Hepatocyte (in vitro differentiated cells): Measurements from ENCODE around the gene AP1G1. TPM values are rescaled to one million over a fixed set of nuclear protein-coding genes. Genes with fewer than 3 reads are reported as not detected.
"Not testable (repeated sequence)": the region's sequence is repeated elsewhere in the genome, so short reads cannot be mapped to it uniquely, and the experiment has no call there.

Source experiments
- DNase-seq: peaks from one replicate; pipeline ENCODE4 v3.0.0-alpha.2; 2016; ENCODE audit warnings: low spot score
- H2AFZ ChIP-seq: fragments of 200-600 bp; sonication (generic); 2 replicates; pipeline ENCODE4 v1.6.0; 2016; ENCODE audit warnings: antibody characterized with exemption, mild to moderate bottlenecking
- H3K27ac ChIP-seq: fragments of 200-600 bp; sonication (generic); 2 replicates; pipeline ENCODE4 v1.5.1; 2016; ENCODE audit warnings: mild to moderate bottlenecking
- H3K27me3 ChIP-seq: fragments of 200-600 bp; sonication (generic); 2 replicates; pipeline ENCODE4 v1.6.1; 2016
- H3K36me3 ChIP-seq: fragments of 200-600 bp; sonication (generic); replicated peaks from 2 replicates; pipeline ENCODE4 v1.5.1; 2016; ENCODE audit warnings: low read depth; ENCODE audit not compliant: insufficient read depth
- H3K4me1 ChIP-seq: fragments of 200-600 bp; sonication (generic); 2 replicates; pipeline ENCODE4 v1.5.1; 2016; ENCODE audit warnings: mild to moderate bottlenecking, moderate library complexity; ENCODE audit not compliant: insufficient read depth
- H3K4me2 ChIP-seq: fragments of 200-600 bp; sonication (generic); 2 replicates; pipeline ENCODE4 v1.6.0; 2016
- H3K4me3 ChIP-seq: fragments of 200-600 bp; sonication (generic); 2 replicates; pipeline ENCODE4 v1.5.1; 2016; ENCODE audit warnings: mild to moderate bottlenecking
- H3K79me2 ChIP-seq: fragments of 200-600 bp; sonication (generic); 2 replicates; pipeline ENCODE4 v1.6.0; 2017; ENCODE audit warnings: mild to moderate bottlenecking
- H3K9me2 ChIP-seq: fragments of 200-600 bp; sonication (generic); replicated peaks from 2 replicates; pipeline ENCODE4 v1.6.0; 2017; ENCODE audit warnings: mild to moderate bottlenecking; ENCODE audit not compliant: insufficient read depth
- H3K9me3 ChIP-seq: fragments of 200-600 bp; sonication (generic); 2 replicates; pipeline ENCODE4 v1.5.1; 2016; ENCODE audit warnings: low read depth, mild to moderate bottlenecking
- H4K20me1 ChIP-seq: fragments of 200-600 bp; sonication (generic); 2 replicates; pipeline ENCODE4 v1.6.0; 2016; ENCODE audit warnings: mild to moderate bottlenecking; ENCODE audit not compliant: insufficient read depth, poor library complexity, severe bottlenecking
- CTCF ChIP-seq: fragments of 200-600 bp; sonication (generic); IDR thresholded peaks from 2 replicates; pipeline ENCODE4 v1.5.1; 2016; ENCODE audit warnings: antibody characterized with exemption, mild to moderate bottlenecking; ENCODE audit not compliant: poor library complexity
- EZH2 ChIP-seq: fragments of 200-600 bp; sonication (generic); IDR thresholded peaks from 2 replicates; pipeline ENCODE4 v1.6.1; 2016; ENCODE audit warnings: antibody characterized with exemption, mild to moderate bottlenecking, borderline replicate concordance
- EZH2phosphoT487 ChIP-seq: fragments of 200-600 bp; sonication (generic); IDR thresholded peaks from one replicate; pipeline ENCODE4 v1.6.1; 2018; ENCODE audit warnings: antibody characterized with exemption, mild to moderate bottlenecking, low read depth, moderate library complexity; ENCODE audit not compliant: unreplicated experiment, severe bottlenecking
- WGBS: methylation state at CpG from one replicate; pipeline ENCODE4 v1.1.6; 2016; ENCODE audit warnings: low lambda C conversion rate; ENCODE audit errors: missing lambda C conversion rate; 5-methylcytosine and 5-hydroxymethylcytosine counted together
- polyA plus RNA-seq: library from polyadenylated mRNA; unstranded; fragments of >200 nt; fragmentation: Nextera tagmentation; extraction: Ambion mirVana; gene quantifications from 2 replicates; pipeline ENCODE4 v1.2.1, GENCODE V29; 2016
- total RNA-seq: library from RNA; depleted of rRNA; stranded (reverse); fragments of >200 nt; gene quantifications from 2 replicates; pipeline ENCODE4 v1.2.3, GENCODE V29; 2014

Gene AP1G1
- total and polyA plus RNA-seq, 2 experiments from 2014 or later, result 28.3 to 96.2 TPM

- Histone ChIP-seq H4K20me1 (peaks cover 14% of the 10 kb centered on the region), H2AFZ (no peak overlapping the region), H3K4me2 (no peak overlapping the region), H3K27me3 (no peaks in the 10 kb centered on the region), H3K4me3 (no peak overlapping the region), H3K27ac (no peak overlapping the region), H3K9me3 (no peaks in the 10 kb centered on the region), H3K79me2 (peaks cover 25% of the 10 kb centered on the region), H3K4me1 (peaks cover 12% of the 10 kb centered on the region), H3K36me3 (no peaks in the 10 kb centered on the region), H3K9me2 (no peaks in the 10 kb centered on the region)
- 89% methylated on average over 5 of the region's 5 CpGs for WGBS
- no peak for DNase-seq
- TF ChIP-seq CTCF (no peak), EZH2 (no peak), EZH2phosphoT487 (no peak)
Measured at GRCh38 chr16:71811261-71811803, 2.7 kb upstream of the AP1G1 start.

- DNase-seq, result not testable (repeated sequence)
- peaks cover 25% of the 10 kb centered on the region for H4K20me1 ChIP-seq
Measured at GRCh38 chr16:71810155-71810530, 1.5 kb upstream of the AP1G1 start.

GRCh38 chr16:71807905-71808592, 585 bp downstream of the AP1G1 start:
- H3K9me3 ChIP-seq, result no peaks in the 10 kb centered on the region
- no peaks in the 10 kb centered on the region for H3K36me3 ChIP-seq
- H3K27me3 ChIP-seq, result no peaks in the 10 kb centered on the region
- peak; percentile 54 for DNase-seq
- H4K20me1 ChIP-seq, result peaks cover 46% of the 10 kb centered on the region
- peak overlapping the region; percentile 97 for H3K27ac ChIP-seq
- H3K4me1 ChIP-seq, result peaks cover 19% of the 10 kb centered on the region
- H2AFZ ChIP-seq, result peak overlapping the region; percentile 45
- WGBS, result under 1% methylated on average over 43 of the region's 44 CpGs
- H3K4me3 ChIP-seq, result peak overlapping the region; percentile 56
- TF ChIP-seq EZH2phosphoT487, result no peak
- H3K4me2 ChIP-seq, result peak overlapping the region; percentile 83
- H3K79me2 ChIP-seq, result peaks cover 58% of the 10 kb centered on the region
- no peaks in the 10 kb centered on the region for H3K9me2 ChIP-seq

More at GRCh38 chr16:71810155-71810530, 1.5 kb upstream of the AP1G1 start:
- Histone ChIP-seq H3K79me2 (peaks cover 37% of the 10 kb centered on the region), H3K4me1 (peaks cover 19% of the 10 kb centered on the region), H3K27ac (peak overlapping the region; percentile 92), H3K4me2 (peak overlapping the region; percentile 74)
- H2AFZ ChIP-seq, H3K4me3 ChIP-seq, H3K27me3 ChIP-seq, H3K36me3 ChIP-seq, H3K9me2 ChIP-seq, H3K9me3 ChIP-seq: not testable (repeated sequence)
- 97% methylated on average over 11 of the region's 11 CpGs for WGBS

GRCh38 chr16:71803305-71803690, 5.3 kb downstream of the AP1G1 start:
- no peaks in the 10 kb centered on the region for H3K9me2 ChIP-seq
- TF ChIP-seq EZH2, result no peak
- no peak for TF ChIP-seq CTCF
- no peak for TF ChIP-seq EZH2phosphoT487
- WGBS, result 82% methylated on average over 1 of the region's 1 CpG
- no peak for DNase-seq
- H4K20me1 ChIP-seq, result peaks cover 84% of the 10 kb centered on the region
- peaks cover 100% of the 10 kb centered on the region for H3K79me2 ChIP-seq
- no peak overlapping the region for H3K4me3 ChIP-seq
- H3K36me3 ChIP-seq, result no peaks in the 10 kb centered on the region
- no peaks in the 10 kb centered on the region for H3K27me3 ChIP-seq
- H3K4me2 ChIP-seq, result no peak overlapping the region
- H2AFZ ChIP-seq, result no peak overlapping the region
- peaks cover 19% of the 10 kb centered on the region for H3K4me1 ChIP-seq
- no peaks in the 10 kb centered on the region for H3K9me3 ChIP-seq
- no peak overlapping the region for H3K27ac ChIP-seq
